ENCODE measurements around the gene LYRM1. TPM values are rescaled to one million over a fixed set of nuclear protein-coding genes. Genes with fewer than 3 reads are reported as not detected.

The LYRM1 gene
- total RNA-seq, 4 donors from 2014 or later, result 24.3 to 27.3 (median 25.5) TPM

DNA sequence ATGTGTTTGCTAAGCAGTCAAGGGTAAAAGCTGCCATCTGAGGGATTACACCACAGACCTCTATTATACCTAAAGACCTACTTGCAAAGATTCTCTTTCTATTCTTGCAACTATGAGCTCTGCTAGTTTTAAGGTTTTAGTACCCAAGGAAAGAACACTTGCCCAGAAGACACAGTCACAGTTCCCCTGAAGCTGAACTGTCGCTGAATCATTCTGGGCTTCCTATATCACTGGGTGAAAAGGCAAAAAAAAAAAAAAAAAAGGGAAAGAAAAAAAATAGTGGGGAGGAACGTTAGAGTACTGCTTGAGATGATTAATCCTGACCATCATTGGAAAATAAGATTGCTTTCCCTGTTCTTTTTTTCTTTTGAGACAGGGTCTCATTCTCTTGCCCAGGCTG lies 37.9 kb downstream of the LYRM1 start:
- TF ChIP-seq, protein P1, sequence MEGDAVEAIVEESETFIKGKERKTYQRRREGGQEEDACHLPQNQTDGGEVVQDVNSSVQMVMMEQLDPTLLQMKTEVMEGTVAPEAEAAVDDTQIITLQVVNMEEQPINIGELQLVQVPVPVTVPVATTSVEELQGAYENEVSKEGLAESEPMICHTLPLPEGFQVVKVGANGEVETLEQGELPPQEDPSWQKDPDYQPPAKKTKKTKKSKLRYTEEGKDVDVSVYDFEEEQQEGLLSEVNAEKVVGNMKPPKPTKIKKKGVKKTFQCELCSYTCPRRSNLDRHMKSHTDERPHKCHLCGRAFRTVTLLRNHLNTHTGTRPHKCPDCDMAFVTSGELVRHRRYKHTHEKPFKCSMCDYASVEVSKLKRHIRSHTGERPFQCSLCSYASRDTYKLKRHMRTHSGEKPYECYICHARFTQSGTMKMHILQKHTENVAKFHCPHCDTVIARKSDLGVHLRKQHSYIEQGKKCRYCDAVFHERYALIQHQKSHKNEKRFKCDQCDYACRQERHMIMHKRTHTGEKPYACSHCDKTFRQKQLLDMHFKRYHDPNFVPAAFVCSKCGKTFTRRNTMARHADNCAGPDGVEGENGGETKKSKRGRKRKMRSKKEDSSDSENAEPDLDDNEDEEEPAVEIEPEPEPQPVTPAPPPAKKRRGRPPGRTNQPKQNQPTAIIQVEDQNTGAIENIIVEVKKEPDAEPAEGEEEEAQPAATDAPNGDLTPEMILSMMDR (IDR thresholded peaks at IDR 0.05), result no peak
- TF ChIP-seq POLR2A (IDR thresholded peaks at IDR 0.05), result no peak
- WGBS, 2 donors, result 42 to 43% methylated on average over 2 of the region's 2 CpGs
- intact Hi-C loops (cut with DNase I; ENCODE audit: low total_unique reads), result loop anchor here (5.0 kb wide), 1 partner anchor 531 kb away; the partner anchor contains the start of gene ACSM5
- no peak overlapping the region for H3K4me3 ChIP-seq (ENCODE audit: low read depth, poor library complexity, severe bottlenecking)
- DNase-seq (ENCODE audit: low spot score in 2 of 2), result no peak

DNA sequence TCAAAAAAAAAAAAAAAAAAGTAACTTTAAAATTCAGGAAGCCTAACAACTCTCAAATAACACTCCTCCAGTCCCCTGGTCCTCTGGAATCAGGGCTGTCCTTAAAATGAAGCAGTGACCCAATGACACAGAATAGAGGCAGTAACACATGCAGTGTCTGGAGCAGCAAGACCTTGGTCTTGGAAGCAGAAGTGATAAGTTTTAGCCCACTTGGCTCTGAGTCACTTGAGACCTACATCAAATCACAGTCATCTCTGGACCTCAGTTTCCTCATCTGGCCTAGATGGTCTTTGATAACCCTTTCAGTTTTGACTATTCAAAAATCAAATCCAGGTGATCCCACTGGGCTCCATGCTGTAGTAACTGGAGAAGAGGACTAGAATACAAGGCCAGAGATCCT lies 39.0 kb downstream of the LYRM1 start:
- DNase-seq (ENCODE audit: low spot score in 2 of 2), result no peak
- intact Hi-C loops (cut with DNase I; ENCODE audit: low total_unique reads), result loop anchor here (5.0 kb wide), 1 partner anchor 532 kb away; the partner anchor contains the start of gene ACSM5
- no peak overlapping the region for H3K4me3 ChIP-seq (ENCODE audit: low read depth, poor library complexity, severe bottlenecking)
- TF ChIP-seq, protein P1 (IDR thresholded peaks at IDR 0.05), result no peak
- TF ChIP-seq POLR2A (IDR thresholded peaks at IDR 0.05), result no peak

DNA sequence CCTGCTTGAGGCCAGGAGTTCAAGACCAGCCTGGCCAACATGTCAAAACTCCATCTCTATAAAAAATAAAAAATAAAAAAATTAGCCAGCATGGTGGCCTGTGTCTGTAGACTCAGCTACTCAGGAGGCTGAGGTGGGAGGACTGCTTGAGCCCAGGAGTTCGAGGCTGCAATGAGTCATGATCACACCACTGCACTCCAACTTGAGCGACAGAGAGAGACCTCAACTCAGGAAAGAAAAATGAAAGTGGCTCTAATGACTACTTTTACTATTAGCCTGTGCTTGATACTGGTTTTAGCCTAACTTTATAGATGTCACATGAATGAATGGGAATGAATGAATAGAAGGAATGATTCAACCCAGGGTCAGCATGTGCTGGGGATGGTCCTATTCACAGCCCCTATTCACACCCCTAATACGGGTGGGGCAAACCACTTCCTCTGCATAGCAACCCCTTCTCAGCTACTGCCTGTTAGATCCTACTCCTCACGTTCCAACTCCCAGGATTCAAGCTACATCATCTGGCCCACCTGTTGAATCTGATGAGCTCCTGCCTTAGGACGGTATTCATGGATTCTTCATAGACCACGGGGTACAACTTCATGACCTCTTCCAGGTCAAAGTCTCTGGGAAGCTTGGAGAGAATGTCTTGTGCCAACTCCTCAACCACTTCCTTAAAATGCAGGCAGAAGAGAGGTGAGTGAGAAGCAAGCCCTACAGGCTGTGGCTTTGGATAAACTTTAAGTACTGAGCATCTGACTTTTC lies 40.5 kb downstream of the LYRM1 start:
- H3K4me3 ChIP-seq (ENCODE audit: low read depth, poor library complexity, severe bottlenecking), result no peak overlapping the region
- DNase-seq (ENCODE audit: low spot score in 2 of 2), result no peak
- 77 to 87% methylated on average over 6 of the region's 6 CpGs for WGBS, 2 donors
- TF ChIP-seq POLR2A (IDR thresholded peaks at IDR 0.05), result no peak
- TF ChIP-seq, protein P1 (IDR thresholded peaks at IDR 0.05), result no peak
- intact Hi-C loops (cut with DNase I; ENCODE audit: low total_unique reads), result no loop called here

DNA sequence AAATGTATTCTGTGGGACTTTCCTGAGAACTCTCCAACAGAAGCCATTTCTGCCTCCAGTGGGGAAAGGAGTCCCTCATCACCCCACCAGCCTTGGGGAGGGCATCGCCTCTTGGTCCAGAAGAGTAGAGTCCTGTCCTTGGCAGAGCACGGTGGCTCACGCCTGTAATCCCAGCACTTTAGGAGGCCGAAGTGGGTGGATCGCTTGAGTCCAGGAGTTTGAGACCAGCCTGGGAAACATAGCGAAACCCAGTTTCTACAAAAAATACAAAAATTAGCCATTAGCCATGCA lies 41.0 kb downstream of the LYRM1 start:
- H3K4me3 ChIP-seq (ENCODE audit: low read depth, poor library complexity, severe bottlenecking), result no peak overlapping the region
- 93 to 95% methylated on average over 6 of the region's 6 CpGs for WGBS, 2 donors
- intact Hi-C loops (cut with DNase I; ENCODE audit: low total_unique reads), result no loop called here
- no peak for DNase-seq (ENCODE audit: low spot score in 2 of 2)
- TF ChIP-seq POLR2A (IDR thresholded peaks at IDR 0.05), result no peak
- TF ChIP-seq, protein P1 (IDR thresholded peaks at IDR 0.05), result no peak

DNA sequence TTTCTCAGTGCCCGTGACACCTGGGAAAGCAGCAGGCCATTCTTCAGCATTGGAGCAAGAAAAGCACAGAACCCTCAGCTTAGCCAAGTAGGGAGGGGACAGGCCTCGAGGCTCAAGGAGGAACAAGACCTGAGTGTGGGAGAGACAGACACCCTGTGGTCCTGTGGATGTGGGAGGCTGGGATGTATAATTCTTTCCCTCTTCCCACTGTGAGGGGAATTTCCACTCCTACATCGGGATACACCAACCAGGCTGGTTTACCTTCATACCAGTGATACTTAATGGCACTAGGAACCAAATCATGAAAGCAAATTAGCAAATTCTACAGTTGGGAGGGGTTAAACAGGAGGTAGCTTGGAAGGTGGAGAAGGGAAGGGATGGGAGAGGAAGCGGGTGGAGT lies 41.7 kb downstream of the LYRM1 start:
- WGBS, 2 donors, result 44 to 64% methylated on average over 4 of the region's 4 CpGs
- no peak for DNase-seq (ENCODE audit: low spot score in 2 of 2)

More for the DNA sequence above, 41.7 kb downstream of the LYRM1 start:
- TF ChIP-seq, protein P1 (IDR thresholded peaks at IDR 0.05), result no peak
- TF ChIP-seq POLR2A (IDR thresholded peaks at IDR 0.05), result no peak
- H3K4me3 ChIP-seq (ENCODE audit: low read depth, poor library complexity, severe bottlenecking), result no peak overlapping the region
- intact Hi-C loops (cut with DNase I; ENCODE audit: low total_unique reads), result no loop called here

Data from lower leg skin (tissue), 4 donors.